HG03159 (cell line): ENCODE data around the gene PPFIA2.

Experiments used
- ATAC-seq: cut with Tn5 transposase; IDR thresholded peaks from one replicate; pipeline ENCODE4 v1.9.1; 2021; ENCODE audit warnings: mild to moderate bottlenecking, moderate library complexity; ENCODE audit not compliant: unreplicated experiment

The PPFIA2 gene

DNA sequence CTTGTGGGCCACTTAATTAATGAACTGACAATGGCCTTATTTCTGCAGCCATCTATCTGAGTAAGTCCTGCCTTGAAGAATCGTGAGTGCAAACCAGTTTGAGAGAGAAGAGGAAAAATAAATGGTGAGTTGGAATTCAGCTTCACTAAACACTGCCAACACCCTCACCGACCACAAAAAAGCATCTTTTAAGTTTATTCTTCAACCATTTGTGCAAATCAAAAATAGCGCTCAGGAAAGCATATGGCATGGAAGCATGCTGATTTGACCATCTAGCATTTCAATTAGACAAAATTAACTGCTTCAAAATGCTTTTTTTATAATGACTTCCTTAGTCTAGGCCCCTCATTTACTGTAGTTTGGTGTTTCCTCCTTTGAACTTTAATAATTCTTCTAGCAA lies 294.0 kb downstream of the PPFIA2 start:
- ATAC-seq: no peak

GRCh38 chr12:81461163-81461562 lies 298.0 kb downstream of the PPFIA2 start:
- ATAC-seq: no peak

GRCh38 chr12:81450920-81451739 lies 308.0 kb downstream of the PPFIA2 start:
- ATAC-seq: peak; percentile 66

- ATAC-seq: no peak
Observed at GRCh38 chr12:81441629-81442028, 317.5 kb downstream of the PPFIA2 start.

GRCh38 chr12:81440001-81440400 lies 319.1 kb downstream of the PPFIA2 start:
- no peak for ATAC-seq

DNA sequence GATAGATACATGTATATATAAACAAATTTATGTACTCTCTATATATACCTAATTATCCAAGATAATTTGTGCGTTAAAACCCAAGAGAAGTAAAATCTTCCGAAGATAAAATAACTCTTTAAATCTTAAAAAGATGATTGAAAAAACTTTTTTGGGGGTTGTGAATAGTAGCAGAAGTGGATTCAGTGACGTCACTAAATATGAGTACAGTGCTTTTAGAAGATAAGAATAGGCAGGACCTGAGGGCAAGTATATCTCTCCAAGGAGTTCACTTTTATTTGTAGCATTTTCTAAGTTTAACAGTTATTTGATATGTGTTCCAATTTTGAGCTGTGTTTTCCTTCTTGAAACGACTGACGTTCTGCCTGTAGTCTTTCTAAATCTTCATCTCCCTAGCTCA lies 319.8 kb downstream of the PPFIA2 start:
- no peak for ATAC-seq

GRCh38 chr12:81417056-81417455 lies 342.1 kb downstream of the PPFIA2 start:
- no peak for ATAC-seq

GRCh38 chr12:81416571-81416970 lies 342.6 kb downstream of the PPFIA2 start:
- ATAC-seq: no peak

DNA sequence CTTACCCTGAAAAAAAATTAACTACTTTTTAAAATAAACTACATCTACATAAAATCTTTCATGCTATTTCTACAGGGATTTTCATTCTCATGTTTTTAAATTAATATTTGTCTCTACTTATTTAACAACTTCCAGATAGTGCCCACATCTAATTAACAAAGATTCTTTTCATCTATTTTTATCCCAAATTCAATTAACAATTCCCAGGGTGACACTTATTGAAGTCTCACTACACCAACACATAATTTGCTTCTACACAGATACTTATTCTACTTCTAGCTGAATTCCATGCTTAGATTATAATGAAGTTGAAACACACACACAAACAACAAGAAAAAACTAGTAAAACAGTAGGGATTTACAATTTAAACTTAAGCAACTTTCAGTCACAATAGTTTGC lies 344.7 kb downstream of the PPFIA2 start:
- ATAC-seq: no peak

DNA sequence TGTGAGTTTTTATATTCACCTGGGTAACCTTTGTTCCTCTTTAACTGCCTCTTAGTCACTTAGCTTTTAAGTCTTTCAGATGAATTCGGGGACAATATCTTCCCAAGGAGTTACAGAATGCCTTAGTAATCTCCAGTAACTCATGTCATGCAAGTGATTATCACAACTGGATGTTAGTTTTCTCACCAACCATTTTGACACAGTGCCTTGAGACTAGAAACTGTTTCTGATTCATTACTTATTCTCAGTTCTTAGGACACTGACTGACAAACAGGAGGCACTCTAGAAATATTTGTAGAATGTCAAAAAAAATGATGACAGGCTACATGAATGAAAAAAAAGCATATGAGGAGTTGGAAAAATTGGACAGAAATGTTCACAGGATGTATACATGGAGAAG lies 346.2 kb downstream of the PPFIA2 start:
- no peak for ATAC-seq

GRCh38 chr12:81403348-81403747 lies 355.8 kb downstream of the PPFIA2 start:
- ATAC-seq: no peak

DNA sequence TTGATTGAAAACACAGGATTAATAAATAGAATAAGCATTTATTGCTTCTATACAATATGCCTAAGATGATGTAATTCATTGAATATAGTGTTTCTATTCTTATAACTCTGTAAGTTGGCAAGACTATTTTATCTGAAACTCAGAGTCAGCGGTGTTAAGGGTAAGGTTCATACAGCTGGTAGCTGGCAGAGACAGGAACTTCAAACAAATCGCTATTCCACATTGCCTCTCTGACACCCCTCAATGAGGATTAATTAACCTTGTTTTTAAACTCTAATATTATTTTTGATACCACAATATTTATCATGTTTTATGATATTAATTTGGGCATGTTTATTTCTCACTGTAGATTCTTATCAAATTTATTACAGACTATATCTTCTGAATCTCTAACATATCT lies 357.9 kb downstream of the PPFIA2 start:
- no peak for ATAC-seq

GRCh38 chr12:81400024-81400423 lies 359.1 kb downstream of the PPFIA2 start:
- no peak for ATAC-seq

- ATAC-seq: no peak
Observed at GRCh38 chr12:81395431-81395830, 363.7 kb downstream of the PPFIA2 start.

DNA sequence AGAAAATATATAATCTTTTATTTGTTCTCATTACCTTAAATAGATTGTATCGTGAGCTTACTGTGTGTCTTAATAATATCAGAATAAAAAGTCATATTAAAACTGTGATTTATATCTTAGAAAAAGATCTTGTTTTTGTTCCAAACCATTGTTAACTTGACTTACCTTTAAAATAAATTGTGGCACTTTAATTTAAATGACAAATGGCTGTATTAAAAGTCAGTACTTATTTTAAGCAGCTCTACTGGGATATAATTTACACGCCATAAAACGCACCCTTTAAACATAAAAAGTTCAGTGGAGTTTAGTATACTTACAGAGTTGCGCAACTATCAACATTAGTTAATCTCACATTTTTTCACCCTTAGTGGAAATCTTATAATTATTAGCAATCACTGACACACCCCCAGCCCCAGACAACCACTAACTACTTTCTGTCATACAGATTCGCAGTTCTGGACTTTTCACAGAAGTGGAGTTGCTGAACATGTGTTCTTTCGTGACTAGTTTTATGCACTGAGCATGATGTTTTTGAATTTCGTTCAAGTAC lies 369.5 kb downstream of the PPFIA2 start:
- no peak for ATAC-seq

- ATAC-seq: no peak
Observed at GRCh38 chr12:81386101-81386500, 373.0 kb downstream of the PPFIA2 start.

GRCh38 chr12:81381951-81382350 lies 377.2 kb downstream of the PPFIA2 start:
- no peak for ATAC-seq

- ATAC-seq: no peak
Observed at GRCh38 chr12:81378601-81379285, 380.4 kb downstream of the PPFIA2 start.

DNA sequence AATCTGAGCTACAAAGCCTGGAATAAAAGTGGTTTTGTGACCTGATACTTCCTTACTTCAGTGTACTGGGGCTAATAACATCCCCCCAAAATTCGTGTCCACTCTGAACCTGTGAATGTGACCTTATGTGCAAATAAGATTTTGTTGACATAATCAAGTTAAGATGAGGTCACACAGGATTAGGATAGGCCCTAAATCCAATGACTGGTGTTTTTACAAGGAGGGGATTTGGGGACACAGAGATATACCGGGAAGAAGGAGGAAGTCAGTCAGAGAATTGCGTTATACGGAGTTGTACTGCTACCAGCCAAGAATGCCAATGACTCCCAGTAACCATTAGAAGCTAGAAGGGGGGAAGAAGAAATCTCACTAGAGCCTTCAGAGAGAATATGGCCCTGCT lies 381.4 kb downstream of the PPFIA2 start:
- no peak for ATAC-seq

DNA sequence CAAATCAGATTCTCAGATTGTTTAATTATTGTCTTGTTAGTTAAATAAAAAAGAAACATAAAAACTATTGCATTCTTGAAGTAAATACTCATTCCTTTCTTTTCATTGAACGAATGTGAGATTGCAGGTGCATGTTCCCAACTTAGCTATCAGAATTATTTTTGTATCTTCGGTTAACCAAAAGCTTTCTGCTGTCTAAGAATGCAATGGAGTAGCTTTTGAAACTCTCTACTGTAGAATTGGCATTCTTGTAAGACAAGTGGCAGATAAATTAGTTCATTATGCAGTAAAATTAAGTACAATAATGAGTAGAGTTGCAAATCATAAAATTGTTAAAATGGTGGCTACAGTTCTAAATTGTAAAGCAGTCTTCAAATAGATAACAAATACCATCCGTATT lies 383.2 kb downstream of the PPFIA2 start:
- no peak for ATAC-seq

GRCh38 chr12:81370456-81370855 lies 388.7 kb downstream of the PPFIA2 start:
- no peak for ATAC-seq

DNA sequence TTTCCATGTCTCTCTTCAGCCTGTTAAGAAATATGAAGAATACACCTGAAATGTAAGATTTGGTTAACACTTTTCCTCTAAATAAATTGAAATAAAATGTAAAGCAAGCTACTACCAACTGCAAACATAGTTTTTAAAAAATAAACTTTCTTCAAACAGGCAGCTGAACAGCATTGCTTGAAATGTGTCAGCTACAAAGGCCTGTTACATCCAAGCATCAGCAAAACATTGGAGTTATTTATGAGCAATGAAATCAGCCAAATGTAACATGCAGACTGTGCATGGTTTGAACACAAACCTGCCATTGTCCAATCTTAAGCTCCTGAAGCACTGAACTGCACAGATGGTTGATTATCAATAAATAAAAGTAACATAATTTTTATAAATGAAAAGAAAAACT lies 390.0 kb downstream of the PPFIA2 start:
- no peak for ATAC-seq
